GM19099 (cell line): ENCODE results near the gene FOXN3.

Experiments
- POLR2A ChIP-seq: IDR thresholded peaks from 3 replicates; pipeline ENCODE4 v1.6.1; 2011; ENCODE audit warnings: low read depth; ENCODE audit not compliant: insufficient read length; ENCODE audit errors: extremely low read depth

Gene FOXN3

GRCh38 chr14:89386212-89386886 lies 30.7 kb downstream of the FOXN3 start:
- no peak for TF ChIP-seq POLR2A

- no peak for TF ChIP-seq POLR2A
Observed at GRCh38 chr14:89384636-89385035, 32.4 kb downstream of the FOXN3 start.

GRCh38 chr14:89384023-89384422 lies 33.0 kb downstream of the FOXN3 start:
- no peak for TF ChIP-seq POLR2A

- TF ChIP-seq POLR2A: no peak
Observed at GRCh38 chr14:89382901-89383845, 33.9 kb downstream of the FOXN3 start.

GRCh38 chr14:89382487-89382886 lies 34.5 kb downstream of the FOXN3 start:
- TF ChIP-seq POLR2A: no peak

GRCh38 chr14:89379891-89380820 lies 36.9 kb downstream of the FOXN3 start:
- no peak for TF ChIP-seq POLR2A

DNA sequence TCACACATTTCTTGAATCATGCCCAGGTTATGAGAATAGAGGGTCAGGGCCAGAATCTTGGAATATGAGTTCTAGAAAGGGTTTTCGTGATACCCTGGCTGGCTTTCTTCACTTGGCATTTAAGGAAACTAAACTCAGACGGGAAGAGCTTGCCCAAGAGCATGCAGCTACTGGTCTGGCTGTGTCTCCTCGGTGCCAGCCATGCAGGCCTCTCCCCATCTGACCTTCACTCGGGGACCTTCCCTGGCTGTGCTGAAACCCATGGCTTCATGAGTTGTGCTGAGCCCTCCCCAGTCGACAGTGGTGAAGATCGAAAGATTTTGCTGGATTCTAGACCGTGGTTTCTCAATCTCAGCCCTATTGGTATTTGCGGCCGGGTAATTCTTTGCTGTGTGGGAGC lies 38.0 kb downstream of the FOXN3 start:
- no peak for TF ChIP-seq POLR2A

- no peak for TF ChIP-seq POLR2A
Observed at GRCh38 chr14:89378119-89378518, 38.9 kb downstream of the FOXN3 start.

GRCh38 chr14:89377544-89377943 lies 39.5 kb downstream of the FOXN3 start:
- TF ChIP-seq POLR2A: no peak

- TF ChIP-seq POLR2A: no peak
Observed at GRCh38 chr14:89374908-89375307, 42.1 kb downstream of the FOXN3 start.

GRCh38 chr14:89373185-89373584 lies 43.8 kb downstream of the FOXN3 start:
- no peak for TF ChIP-seq POLR2A

DNA sequence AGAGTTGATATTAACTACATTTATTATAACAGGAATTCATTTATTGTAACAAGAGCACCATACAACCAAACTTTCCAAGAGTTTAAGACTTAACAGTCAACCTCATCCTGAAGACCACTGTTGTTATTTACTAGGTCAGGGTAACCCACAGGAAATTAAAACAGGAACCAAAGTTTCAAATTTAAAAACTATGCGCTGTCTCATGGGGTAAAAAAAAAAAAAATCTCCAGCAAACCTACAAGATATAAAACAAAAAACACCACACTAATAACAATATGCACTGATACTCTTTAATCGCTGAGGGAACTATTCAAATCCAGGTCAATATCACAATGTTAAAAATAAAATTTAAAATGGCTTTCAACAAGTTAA lies 44.5 kb downstream of the FOXN3 start:
- no peak for TF ChIP-seq POLR2A

DNA sequence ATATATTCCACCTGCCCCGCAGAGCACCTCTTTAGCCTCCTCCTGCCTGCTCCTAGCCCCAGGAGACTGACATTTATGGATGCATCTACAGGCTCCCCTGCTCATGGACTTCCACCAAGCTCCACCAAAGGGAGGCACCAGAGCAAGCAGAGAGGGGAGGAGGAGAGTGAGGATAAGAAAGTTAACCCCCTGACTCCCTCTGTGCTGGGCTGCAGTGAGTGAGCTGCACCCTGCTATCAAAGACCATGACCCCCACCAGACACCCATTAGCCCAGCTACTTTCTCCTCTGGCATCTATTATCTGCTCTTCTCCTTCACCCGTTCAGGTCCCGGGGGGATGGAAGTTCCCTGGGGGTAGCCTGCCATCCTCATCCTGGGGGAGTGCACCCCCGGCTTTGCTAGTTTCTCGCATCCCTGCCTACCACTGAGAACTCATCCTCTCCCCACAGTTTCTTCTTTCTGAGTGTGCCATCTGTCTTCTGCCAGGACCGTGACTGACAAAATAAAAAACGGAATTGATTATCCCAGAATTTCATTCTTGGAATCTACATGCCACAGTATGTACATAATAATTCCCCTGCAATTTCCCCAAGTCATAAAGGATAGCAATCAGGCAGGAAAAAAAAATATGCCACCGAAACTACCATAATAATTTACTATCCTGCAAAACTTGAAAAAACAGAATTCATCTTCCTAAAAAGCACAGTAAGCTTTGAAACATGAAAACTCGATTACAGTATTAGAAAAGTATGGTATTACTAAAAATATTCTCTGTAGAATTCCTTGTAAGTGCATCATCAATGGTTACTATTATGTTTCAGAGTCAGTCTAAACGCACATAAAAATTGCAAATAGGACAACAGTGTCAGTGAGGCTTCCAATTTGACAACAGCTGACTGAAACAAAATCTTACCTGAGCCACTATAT lies 45.2 kb downstream of the FOXN3 start:
- TF ChIP-seq POLR2A: no peak

GRCh38 chr14:89370781-89371180 lies 46.3 kb downstream of the FOXN3 start:
- no peak for TF ChIP-seq POLR2A
